Measurements from ENCODE around the gene S100P.
A peak's percentile ranks its signal among the peaks of the same experiment; 100 is the strongest.
"Not testable (repeated sequence)": the region's sequence is repeated elsewhere in the genome, so short reads cannot be mapped to it uniquely, and the experiment has no call there.

The S100P gene

GRCh38 chr4:6673191-6673659 is 20.5 kb upstream of the S100P start:
- not testable (repeated sequence) for DNase-seq (ENCODE audit: low read depth)

GRCh38 chr4:6673660-6674499 is 19.8 kb upstream of the S100P start:
- DNase-seq (ENCODE audit: low read depth), result peak; percentile 93

GRCh38 chr4:6674500-6675149 is 19.1 kb upstream of the S100P start:
- DNase-seq (ENCODE audit: low read depth), result no peak

- DNase-seq (ENCODE audit: low read depth), result no peak
Measured at GRCh38 chr4:6676722-6677558, 16.7 kb upstream of the S100P start.

GRCh38 chr4:6680372-6681034 is 13.2 kb upstream of the S100P start:
- DNase-seq (ENCODE audit: low read depth), result no peak

GRCh38 chr4:6681191-6681590 is 12.5 kb upstream of the S100P start:
- DNase-seq (ENCODE audit: low read depth), result no peak

GRCh38 chr4:6682862-6683590 is 10.7 kb upstream of the S100P start:
- DNase-seq (ENCODE audit: low read depth), result no peak

GRCh38 chr4:6684656-6685055 is 9.0 kb upstream of the S100P start:
- no peak for DNase-seq (ENCODE audit: low read depth)

- DNase-seq (ENCODE audit: low read depth), result no peak
Measured at GRCh38 chr4:6686104-6686787, 7.4 kb upstream of the S100P start.

- DNase-seq (ENCODE audit: low read depth), result no peak
Measured at GRCh38 chr4:6687947-6688878, 5.5 kb upstream of the S100P start.

GRCh38 chr4:6688879-6689505 is 4.7 kb upstream of the S100P start:
- DNase-seq (ENCODE audit: low read depth), result peak; percentile 73

GRCh38 chr4:6689506-6689960 is 4.1 kb upstream of the S100P start:
- no peak for DNase-seq (ENCODE audit: low read depth)

- DNase-seq (ENCODE audit: low read depth), result no peak
Measured at GRCh38 chr4:6692379-6692778, 1.3 kb upstream of the S100P start.

GRCh38 chr4:6692806-6693205 is 872 bp upstream of the S100P start:
- DNase-seq (ENCODE audit: low read depth), result no peak

- DNase-seq (ENCODE audit: low read depth), result no peak
Measured at GRCh38 chr4:6694177-6694901, 661 bp downstream of the S100P start.

GRCh38 chr4:6695660-6696610 is 2.3 kb downstream of the S100P start:
- DNase-seq (ENCODE audit: low read depth), result no peak

- DNase-seq (ENCODE audit: low read depth), result no peak
Measured at GRCh38 chr4:6696611-6697010, 2.9 kb downstream of the S100P start.

Measured in fibroblast of the conjunctiva (primary cell).